D721Med (cell line): Measurements from ENCODE around the gene PPP3R2.

Experiments
- DNase-seq: peaks from one replicate; pipeline ENCODE4 v3.0.0; 2011; ENCODE audit warnings: low spot score; ENCODE audit not compliant: insufficient read length
- FAIRE-seq: peaks from 2 replicates; lab custom pipeline; 2011; peaks lifted over from hg19 to GRCh38; lab: Jason Lieb, UNC
- TF ChIP-seq, protein P1 (sequence below): IDR thresholded peaks from 2 replicates; pipeline ENCODE4 v1.5.1; 2012; ENCODE audit warnings: mild to moderate bottlenecking, control low read depth; ENCODE audit not compliant: insufficient read depth; ENCODE audit errors: missing control alignments

PPP3R2 gene

GRCh38 chr9:101632611-101633010 lies 37.8 kb upstream of the PPP3R2 start:
- DNase-seq (no peak), FAIRE-seq (no peak)
- TF ChIP-seq, protein P1, sequence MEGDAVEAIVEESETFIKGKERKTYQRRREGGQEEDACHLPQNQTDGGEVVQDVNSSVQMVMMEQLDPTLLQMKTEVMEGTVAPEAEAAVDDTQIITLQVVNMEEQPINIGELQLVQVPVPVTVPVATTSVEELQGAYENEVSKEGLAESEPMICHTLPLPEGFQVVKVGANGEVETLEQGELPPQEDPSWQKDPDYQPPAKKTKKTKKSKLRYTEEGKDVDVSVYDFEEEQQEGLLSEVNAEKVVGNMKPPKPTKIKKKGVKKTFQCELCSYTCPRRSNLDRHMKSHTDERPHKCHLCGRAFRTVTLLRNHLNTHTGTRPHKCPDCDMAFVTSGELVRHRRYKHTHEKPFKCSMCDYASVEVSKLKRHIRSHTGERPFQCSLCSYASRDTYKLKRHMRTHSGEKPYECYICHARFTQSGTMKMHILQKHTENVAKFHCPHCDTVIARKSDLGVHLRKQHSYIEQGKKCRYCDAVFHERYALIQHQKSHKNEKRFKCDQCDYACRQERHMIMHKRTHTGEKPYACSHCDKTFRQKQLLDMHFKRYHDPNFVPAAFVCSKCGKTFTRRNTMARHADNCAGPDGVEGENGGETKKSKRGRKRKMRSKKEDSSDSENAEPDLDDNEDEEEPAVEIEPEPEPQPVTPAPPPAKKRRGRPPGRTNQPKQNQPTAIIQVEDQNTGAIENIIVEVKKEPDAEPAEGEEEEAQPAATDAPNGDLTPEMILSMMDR, result no peak

GRCh38 chr9:101631892-101632291 lies 37.1 kb upstream of the PPP3R2 start:
- TF ChIP-seq, protein P1, result no peak
- no peak for FAIRE-seq
- DNase-seq, result no peak

- TF ChIP-seq, protein P1, result no peak
- no peak for DNase-seq
- FAIRE-seq, result no peak
Measured at GRCh38 chr9:101629636-101630035, 34.9 kb upstream of the PPP3R2 start.

GRCh38 chr9:101628173-101628572 lies 33.4 kb upstream of the PPP3R2 start:
- TF ChIP-seq, protein P1, result no peak
- FAIRE-seq (no peak), DNase-seq (no peak)

DNA sequence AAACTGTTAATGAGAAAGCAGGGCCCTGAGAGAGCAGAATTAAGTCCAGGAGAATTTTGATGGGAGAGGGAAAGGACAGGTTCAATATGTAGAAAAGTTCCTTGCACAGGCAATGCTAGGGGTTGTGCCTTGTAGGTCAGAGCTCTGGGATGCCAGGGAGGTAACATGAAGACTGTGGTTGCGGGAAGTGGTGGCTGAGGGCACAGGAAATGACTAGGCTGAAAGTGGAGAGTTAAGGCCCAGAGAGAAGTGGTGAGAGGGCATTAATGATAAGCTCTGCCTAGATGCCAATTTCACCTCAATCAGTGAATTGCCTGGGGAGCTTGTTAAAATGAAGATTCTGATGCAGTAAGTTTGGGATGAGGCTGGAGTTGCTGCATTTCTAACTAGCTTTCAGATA lies 31.5 kb upstream of the PPP3R2 start:
- no peak for FAIRE-seq
- no peak for DNase-seq
- TF ChIP-seq, protein P1, result no peak

- DNase-seq (no peak), FAIRE-seq (no peak)
- TF ChIP-seq, protein P1, result no peak
Measured at GRCh38 chr9:101625876-101626275, 31.1 kb upstream of the PPP3R2 start.

GRCh38 chr9:101620452-101620851 lies 25.7 kb upstream of the PPP3R2 start:
- DNase-seq (no peak), FAIRE-seq (no peak)
- TF ChIP-seq, protein P1, result no peak
